NOMO-1 treated with dmso at 0.1 percent for 144 hours (cell line): ENCODE data around the gene SEL1L3.
"Not testable (repeated sequence)": the region's sequence is repeated elsewhere in the genome, so short reads cannot be mapped to it uniquely, and the experiment has no call there.

Source experiments
- DNase-seq: peaks from one replicate; lab custom pipeline; 2025; ENCODE audit not compliant: unreplicated experiment; lab: John Stamatoyannopoulos, UW

Gene SEL1L3

GRCh38 chr4:25879991-25880651 lies 17.3 kb upstream of the SEL1L3 start:
- peak; percentile 58 for DNase-seq

- DNase-seq, result no peak
These were observed 16.8 kb upstream of the SEL1L3 start for GRCh38 chr4:25879587-25879986.

GRCh38 chr4:25879091-25879584 lies 16.4 kb upstream of the SEL1L3 start:
- DNase-seq, result no peak

- no peak for DNase-seq
These were observed 15.9 kb upstream of the SEL1L3 start for GRCh38 chr4:25878676-25879075.

GRCh38 chr4:25875281-25875745 lies 12.5 kb upstream of the SEL1L3 start:
- no peak for DNase-seq

- no peak for DNase-seq
These were observed 11.9 kb upstream of the SEL1L3 start for GRCh38 chr4:25874655-25875054.

GRCh38 chr4:25873632-25874129 lies 10.9 kb upstream of the SEL1L3 start:
- no peak for DNase-seq

- DNase-seq, result no peak
These were observed 10.3 kb upstream of the SEL1L3 start for GRCh38 chr4:25872851-25873631.

- DNase-seq, result no peak
These were observed 7.3 kb upstream of the SEL1L3 start for GRCh38 chr4:25870081-25870480.

GRCh38 chr4:25867781-25868294 lies 5.0 kb upstream of the SEL1L3 start:
- DNase-seq, result no peak

GRCh38 chr4:25866401-25866800 lies 3.6 kb upstream of the SEL1L3 start:
- DNase-seq, result not testable (repeated sequence)

GRCh38 chr4:25865586-25865985 lies 2.8 kb upstream of the SEL1L3 start:
- no peak for DNase-seq

GRCh38 chr4:25863831-25864418 lies 1.1 kb upstream of the SEL1L3 start:
- no peak for DNase-seq

- DNase-seq, result no peak
These were observed 578 bp upstream of the SEL1L3 start for GRCh38 chr4:25863347-25863784.

- DNase-seq, result no peak
These were observed 807 bp downstream of the SEL1L3 start for GRCh38 chr4:25861951-25862410.

GRCh38 chr4:25861280-25861950 lies 1.4 kb downstream of the SEL1L3 start:
- DNase-seq, result no peak

- DNase-seq, result peak; percentile 80
These were observed 2.1 kb downstream of the SEL1L3 start for GRCh38 chr4:25860586-25861279.

- peak; percentile 60 for DNase-seq
These were observed 3.2 kb downstream of the SEL1L3 start for GRCh38 chr4:25859429-25860148.

GRCh38 chr4:25857851-25858400 lies 4.9 kb downstream of the SEL1L3 start:
- no peak for DNase-seq
